Adrenal gland (tissue), 12 donors: ENCODE results near the gene TAF3. TPM values are rescaled to one million over a fixed set of nuclear protein-coding genes. Genes with fewer than 3 reads are reported as not detected.

ENCODE experiments used
- DNase-seq, 7 donors: peaks; one replicate each; pipeline ENCODE4 v3.0.0-alpha.2; 2019 to 2020
- H3K27ac ChIP-seq, 5 donors: fragments of 200-600 bp; sonication (generic) in 4 of 5; 1 replicate in 3 of 5; 2 replicates in 2 of 5; pipeline versions ENCODE4 v1.5.1 to v1.8.0; 2016 to 2020; ENCODE audit warnings: mild to moderate bottlenecking in 1 of 5
- H3K27me3 ChIP-seq: fragments of 200-600 bp; 2 replicates; pipeline ENCODE4 v1.8.0; 2021
- H3K36me3 ChIP-seq, 2 donors: fragments of 200-600 bp; replicated peaks in 1 of 2; 1 replicate in 1 of 2; 2 replicates in 1 of 2; pipeline versions ENCODE4 v1.5.1 to v1.8.0; 2018 to 2022
- H3K4me1 ChIP-seq, 2 donors: fragments of 200-600 bp; replicated peaks in 1 of 2; 1 replicate in 1 of 2; 2 replicates in 1 of 2; pipeline versions ENCODE4 v1.5.1 to v1.8.0; 2018 to 2021
- H3K4me3 ChIP-seq, 4 donors: fragments of 200-600 bp; sonication (generic) in 3 of 4; one replicate each; pipeline ENCODE4 v1.5.1; 2016 to 2018
- H3K9me3 ChIP-seq, 3 donors: fragments of 200-600 bp; sonication (generic) in 1 of 3; replicated peaks in 1 of 3; 1 replicate in 2 of 3; 2 replicates in 1 of 3; pipeline versions ENCODE4 v1.5.1 to v1.8.0; 2016 to 2021
- CTCF ChIP-seq, 6 experiments: fragments of 450-650 bp in 4 of 6; fragments of 200-600 bp in 2 of 6; sonication (generic) in 1 of 6; IDR thresholded peaks; 1 replicate in 5 of 6; 2 replicates in 1 of 6; pipeline versions ENCODE4 v1.5.1 to v1.8.0; 2016 to 2021; ENCODE audit warnings: antibody characterized with exemption in 6 of 6, mild to moderate bottlenecking in 2 of 6, moderate library complexity in 1 of 6
- POLR2A ChIP-seq, 2 donors: fragments of 450-650 bp; IDR thresholded peaks; one replicate each; pipeline ENCODE4 v1.6.1; 2017; ENCODE audit warnings: antibody characterized with exemption in 2 of 2, mild to moderate bottlenecking in 2 of 2, moderate library complexity in 1 of 2
- WGBS, 4 donors: extraction: QIAGEN DNeasy Blood & Tissue Kit in 2 of 4; methylation state at CpG; one replicate each; pipeline versions ENCODE4 v1.1.5 to v1.1.7; 2013 to 2017; 5-methylcytosine and 5-hydroxymethylcytosine counted together
- intact Hi-C, 2 donors: fragments of 100-400 bp; cut with DNase I; formaldehyde crosslinking; loops; one replicate each; pipeline versions ENCODE4 v1.14.1 to v1.15.0; 2022 to 2023
- polyA plus RNA-seq, 3 donors: library from polyadenylated mRNA; stranded (reverse); fragments of 200-250 nt in 2 of 3; fragments of 350-450 nt in 1 of 3; fragmentation: Illumina TruSeq in 1 of 3; extraction: RNeasy Lipid Tissue Mini Kit (QIAGEN cat#74804) in 1 of 3; gene quantifications; one replicate each; pipeline ENCODE4 v1.2.3, GENCODE V29; 2013 to 2014
- total RNA-seq, 9 donors: library from RNA; depleted of rRNA in 4 of 9; stranded (reverse); fragments of >200 nt in 4 of 9; fragments of 120-200 nt in 1 of 9; fragmentation: NEBNext Ultra II Directional in 1 of 9; extraction: Animal tissue kit (Norgen Biotek cat#: 25700) in 1 of 9; gene quantifications; one replicate each; pipeline versions ENCODE4 v1.1.0 to v1.2.4, GENCODE V29; 2013 to 2023
- donor health status: healthy with polysubstance abuse.
- donor health status: Bipolar disorder and iron deficiency.
- donor health status: DM: yes; HTN: yes; CAD: no.
- donor health status: DM: no; HTN: no; CAD: no.
- donor health status: DM: no; HTN: no; CAD: no.
- donor health status: DM: yes; HTN: yes; CAD: no.

The TAF3 gene
- total and polyA plus RNA-seq, 12 donors = 3.5 to 16.6 (median 7.6) TPM

DNA sequence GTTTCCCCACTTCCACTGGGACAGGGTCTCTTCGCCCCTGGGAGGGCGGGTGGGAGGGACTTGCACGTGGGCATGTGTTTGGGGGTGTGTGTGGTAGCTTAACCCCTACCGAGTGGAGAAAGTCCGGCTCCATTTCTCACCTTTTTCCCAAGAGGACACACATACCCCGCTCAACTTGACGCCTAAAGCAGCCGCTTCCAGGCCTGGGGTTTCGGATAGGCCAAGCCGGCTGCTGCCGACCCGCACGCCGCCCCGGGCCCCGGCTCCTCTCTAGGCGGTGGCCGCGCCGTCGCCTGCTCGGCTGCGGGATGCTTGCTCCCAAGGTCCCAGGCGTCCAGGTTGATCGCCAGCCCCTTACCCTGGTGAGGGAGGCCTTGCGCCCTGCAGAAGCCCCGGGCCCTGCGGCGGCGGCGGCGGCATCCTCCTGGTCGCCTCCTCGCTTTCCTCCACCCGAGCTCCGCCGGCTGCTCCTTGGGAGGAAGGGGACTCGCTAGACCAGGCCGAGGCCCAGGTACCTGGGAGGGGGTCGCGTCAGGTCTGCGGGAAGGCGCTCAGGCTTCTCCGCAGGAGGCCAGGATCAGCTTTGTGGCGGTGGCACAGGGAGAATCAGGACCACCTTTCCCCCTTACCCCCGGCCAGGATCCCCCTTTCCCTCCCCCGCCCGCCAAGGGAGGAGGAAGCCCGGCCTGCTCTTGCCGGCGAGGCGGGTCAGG lies 233.0 kb downstream of the TAF3 start:
- H3K4me3 ChIP-seq = peak overlapping the region in 1 of 4 donors; percentile 39
- H3K27me3 ChIP-seq = peaks cover 66% of the 10 kb centered on the region
- TF ChIP-seq POLR2A (IDR thresholded peaks at IDR 0.05) = no peak
- TF ChIP-seq CTCF (IDR thresholded peaks at IDR 0.05) = no peak
- no peak for DNase-seq
- no peaks in the 10 kb centered on the region for H3K36me3 ChIP-seq
- WGBS, 4 donors = 16 to 25% (median 18%) methylated on average over 4 to 50 of the region's 52 CpGs
- intact Hi-C loops = loop anchor here in 1 of 2 donors (10.0 kb wide), 1 partner anchor 166 kb away; no protein-coding TSS in a partner anchor
- peaks cover 24 to 31% of the 10 kb centered on the region in 2 donors for H3K4me1 ChIP-seq
- peak overlapping the region in 1 of 5 donors; percentile 71 for H3K27ac ChIP-seq
- H3K9me3 ChIP-seq = no peaks in the 10 kb centered on the region

DNA sequence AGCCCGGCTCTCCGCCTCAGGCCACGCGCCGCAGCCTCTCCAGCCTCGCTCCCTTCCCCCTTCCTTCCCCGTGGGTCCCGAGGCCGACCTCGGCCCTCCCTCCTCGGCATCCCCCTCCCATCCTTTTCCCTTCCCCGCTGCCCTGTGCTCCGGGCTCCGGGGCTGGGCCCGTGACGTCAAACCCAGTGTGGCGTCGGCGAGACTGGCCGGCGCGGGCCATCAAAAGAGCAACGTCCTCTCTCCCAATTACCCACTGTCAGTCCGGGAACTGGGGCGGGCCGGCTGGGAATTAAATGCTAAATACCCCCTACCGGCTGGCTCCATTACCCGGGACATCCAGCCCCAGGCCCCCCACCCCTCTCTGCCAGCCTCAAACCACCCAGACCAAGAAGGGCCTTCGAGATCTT lies 233.5 kb downstream of the TAF3 start:
- peaks cover 63% of the 10 kb centered on the region for H3K27me3 ChIP-seq
- H3K9me3 ChIP-seq = no peaks in the 10 kb centered on the region
- H3K4me1 ChIP-seq = peaks cover 24 to 32% of the 10 kb centered on the region in 2 donors
- DNase-seq = peak in 1 of 7 donors; percentile 81
- peak overlapping the region in 1 of 5 donors; percentile 71 for H3K27ac ChIP-seq
- 9 to 13% (median 10%) methylated on average over 7 to 29 of the region's 29 CpGs for WGBS, 4 donors
- intact Hi-C loops = loop anchor here in 1 of 2 donors (10.0 kb wide), 1 partner anchor 167 kb away; no protein-coding TSS in a partner anchor
- TF ChIP-seq POLR2A (IDR thresholded peaks at IDR 0.05) (no peak), CTCF (IDR thresholded peaks at IDR 0.05) (no peak)
- no peaks in the 10 kb centered on the region for H3K36me3 ChIP-seq
- no peak overlapping the region for H3K4me3 ChIP-seq

DNA sequence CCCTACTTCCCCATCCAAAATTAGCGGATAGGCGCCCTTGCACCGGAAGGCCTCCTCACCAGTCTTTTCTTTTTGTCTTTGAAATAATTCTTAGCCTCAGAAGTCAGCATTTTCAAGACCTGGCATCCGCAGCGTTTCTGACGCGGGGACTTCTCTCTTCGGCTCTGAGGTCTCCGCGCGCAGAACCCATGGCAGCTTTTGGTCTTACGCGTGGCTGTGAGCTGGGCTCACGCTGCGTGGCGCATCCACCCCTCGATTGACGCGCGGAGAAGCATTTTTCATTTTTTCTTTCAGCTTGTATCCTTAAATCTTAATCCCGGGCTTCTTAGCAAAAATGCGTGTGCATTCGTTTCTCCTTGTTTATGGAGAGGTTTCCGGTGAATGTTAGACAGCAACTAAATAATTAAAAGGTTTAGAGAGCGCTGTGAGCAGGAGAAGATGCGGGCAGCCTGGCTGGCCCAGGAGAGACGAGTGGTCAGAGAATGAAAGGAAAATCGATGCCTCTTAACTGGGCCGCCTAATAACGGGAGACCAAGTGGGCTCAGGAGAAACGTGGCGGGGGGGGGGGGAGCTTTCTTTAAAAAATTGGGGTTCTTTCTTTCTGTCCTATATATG lies 234.1 kb downstream of the TAF3 start:
- intact Hi-C loops = loop anchor here in 1 of 2 donors (10.0 kb wide), 1 partner anchor 168 kb away; no protein-coding TSS in a partner anchor
- Histone ChIP-seq H3K27ac (peak overlapping the region in 1 of 5 donors; percentile 71), H3K9me3 (no peaks in the 10 kb centered on the region), H3K36me3 (no peaks in the 10 kb centered on the region), H3K4me1 (peaks cover 28 to 38% of the 10 kb centered on the region in 2 donors), H3K27me3 (peaks cover 57% of the 10 kb centered on the region), H3K4me3 (no peak overlapping the region)
- no peak for DNase-seq
- no peak for TF ChIP-seq POLR2A (IDR thresholded peaks at IDR 0.05)
- TF ChIP-seq CTCF (IDR thresholded peaks at IDR 0.05) = no peak
- WGBS, 4 donors = 25 to 32% (median 29%) methylated on average over 32 of the region's 32 CpGs

DNA sequence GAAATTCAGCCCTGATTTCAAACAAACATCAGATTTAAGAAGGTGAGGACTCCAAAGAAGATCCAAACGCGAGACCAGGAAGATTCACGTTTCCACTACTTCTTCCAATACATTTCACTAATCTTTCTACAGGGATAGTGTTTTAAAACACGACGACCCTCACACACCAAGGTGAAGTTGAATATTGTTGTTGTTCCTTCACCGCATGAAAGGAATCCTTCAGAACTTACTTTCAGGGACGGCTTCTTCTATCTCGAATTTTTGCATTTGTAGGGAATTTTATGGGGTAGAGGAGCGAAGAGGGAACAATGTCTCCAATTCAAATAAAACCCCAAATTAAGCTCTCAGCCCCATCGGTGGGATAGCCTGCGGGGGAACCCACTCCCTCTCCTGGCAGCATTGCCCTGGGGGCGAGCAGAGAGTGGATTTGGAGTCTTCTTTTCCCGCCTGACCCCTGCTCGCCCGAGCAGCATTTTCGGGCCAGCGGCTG lies 234.7 kb downstream of the TAF3 start:
- Histone ChIP-seq H3K4me1 (peaks cover 29 to 42% of the 10 kb centered on the region in 2 donors), H3K9me3 (no peaks in the 10 kb centered on the region), H3K36me3 (no peaks in the 10 kb centered on the region), H3K27me3 (peaks cover 52% of the 10 kb centered on the region), H3K4me3 (peak overlapping the region in 1 of 4 donors; percentile 76), H3K27ac (peak overlapping the region in 1 of 5 donors; percentile 71)
- intact Hi-C loops = loop anchor here in 1 of 2 donors (10.0 kb wide), 1 partner anchor 168 kb away; no protein-coding TSS in a partner anchor
- peak in 1 of 2 donors; percentile 6 for TF ChIP-seq POLR2A (IDR thresholded peaks at IDR 0.05)
- TF ChIP-seq CTCF (IDR thresholded peaks at IDR 0.05) = peak in 2 of 6 experiments; percentile 69 to 81
- DNase-seq = no peak
- 17 to 27% (median 21%) methylated on average over 12 to 17 of the region's 17 CpGs for WGBS, 4 donors
